NT2/D1 (cell line): ENCODE results near the gene RUNX1.
A peak's percentile ranks its signal among the peaks of the same experiment; 100 is the strongest.

Experiments used
- DNase-seq: peaks from one replicate; pipeline ENCODE4 v3.0.0-alpha.2; 2011; ENCODE audit warnings: low read depth, low spot score
- H3K27me3 ChIP-seq: 2 replicates; pipeline ENCODE4 v1.6.0; 2011; ENCODE audit warnings: mild to moderate bottlenecking; ENCODE audit not compliant: insufficient read length, insufficient read depth
- H3K36me3 ChIP-seq: 2 replicates; pipeline ENCODE4 v1.6.1; 2011; ENCODE audit warnings: mild to moderate bottlenecking, low read length, mixed read lengths; ENCODE audit not compliant: insufficient read depth, insufficient read length
- H3K4me1 ChIP-seq: 2 replicates; pipeline ENCODE4 v1.5.1; 2011; ENCODE audit not compliant: insufficient read depth, insufficient read length
- H3K4me3 ChIP-seq: 2 replicates; pipeline ENCODE4 v1.5.1; 2011; ENCODE audit warnings: low read depth; ENCODE audit not compliant: insufficient read length
- H3K9ac ChIP-seq: 2 replicates; pipeline ENCODE4 v1.6.0; 2011; ENCODE audit warnings: low read depth; ENCODE audit not compliant: insufficient read length
- H3K9me3 ChIP-seq: 2 replicates; pipeline ENCODE4 v1.5.1; 2011; ENCODE audit warnings: mild to moderate bottlenecking, low read length; ENCODE audit not compliant: insufficient read depth
- SUZ12 ChIP-seq: IDR thresholded peaks from 2 replicates; pipeline ENCODE4 v1.6.1; 2011; ENCODE audit not compliant: insufficient read length, insufficient read depth; ENCODE audit errors: extremely low read depth
- YY1 ChIP-seq: IDR thresholded peaks from 2 replicates; pipeline ENCODE4 v1.6.1; 2011; ENCODE audit not compliant: insufficient read length, insufficient read depth
- ZNF274 ChIP-seq: IDR thresholded peaks from 2 replicates; pipeline ENCODE4 v1.6.1; 2011; ENCODE audit warnings: mild to moderate bottlenecking, low read depth, low read length

RUNX1 gene

GRCh38 chr21:34812504-34813265 is 236.4 kb downstream of the RUNX1 start:
- no peak for TF ChIP-seq ZNF274
- no peak for TF ChIP-seq YY1
- TF ChIP-seq SUZ12 = no peak
- no peak overlapping the region for H3K4me3 ChIP-seq
- H3K36me3 ChIP-seq = peaks cover 69% of the 10 kb centered on the region
- H3K9me3 ChIP-seq = no peaks in the 10 kb centered on the region
- DNase-seq = no peak
- H3K9ac ChIP-seq = no peak overlapping the region
- peaks cover 7% of the 10 kb centered on the region for H3K4me1 ChIP-seq
- H3K27me3 ChIP-seq = no peaks in the 10 kb centered on the region

- Histone ChIP-seq H3K9me3 (peaks cover 10% of the 10 kb centered on the region), H3K4me1 (peaks cover 6% of the 10 kb centered on the region), H3K27me3 (no peaks in the 10 kb centered on the region), H3K4me3 (no peak overlapping the region), H3K36me3 (peaks cover 57% of the 10 kb centered on the region), H3K9ac (no peak overlapping the region)
- TF ChIP-seq YY1 (no peak), SUZ12 (no peak), ZNF274 (no peak)
- DNase-seq = no peak
These were observed 237.7 kb downstream of the RUNX1 start for GRCh38 chr21:34811368-34811767.

GRCh38 chr21:34810786-34811185 is 238.3 kb downstream of the RUNX1 start:
- no peak for DNase-seq
- Histone ChIP-seq H3K9me3 (peaks cover 16% of the 10 kb centered on the region), H3K27me3 (no peaks in the 10 kb centered on the region), H3K36me3 (peaks cover 55% of the 10 kb centered on the region), H3K4me3 (no peak overlapping the region), H3K9ac (no peak overlapping the region), H3K4me1 (peaks cover 6% of the 10 kb centered on the region)
- no peak for TF ChIP-seq ZNF274
- no peak for TF ChIP-seq SUZ12
- TF ChIP-seq YY1 = no peak

- DNase-seq = no peak
- Histone ChIP-seq H3K9me3 (peaks cover 25% of the 10 kb centered on the region), H3K4me1 (peaks cover 3% of the 10 kb centered on the region), H3K9ac (no peak overlapping the region), H3K36me3 (peaks cover 53% of the 10 kb centered on the region), H3K4me3 (no peak overlapping the region), H3K27me3 (no peaks in the 10 kb centered on the region)
- TF ChIP-seq ZNF274 (no peak), YY1 (no peak), SUZ12 (no peak)
These were observed 239.3 kb downstream of the RUNX1 start for GRCh38 chr21:34809822-34810221.

- no peak for DNase-seq
- H3K27me3 ChIP-seq = no peaks in the 10 kb centered on the region
- H3K4me1 ChIP-seq = no peaks in the 10 kb centered on the region
- H3K4me3 ChIP-seq = no peak overlapping the region
- peaks cover 26% of the 10 kb centered on the region for H3K9me3 ChIP-seq
- no peak for TF ChIP-seq SUZ12
- TF ChIP-seq YY1 = no peak
- no peak for TF ChIP-seq ZNF274
- no peak overlapping the region for H3K9ac ChIP-seq
- H3K36me3 ChIP-seq = peaks cover 49% of the 10 kb centered on the region
These were observed 240.4 kb downstream of the RUNX1 start for GRCh38 chr21:34808569-34809204.

- peaks cover 42% of the 10 kb centered on the region for H3K36me3 ChIP-seq
- no peak overlapping the region for H3K4me3 ChIP-seq
- no peaks in the 10 kb centered on the region for H3K4me1 ChIP-seq
- DNase-seq = no peak
- H3K9ac ChIP-seq = peak overlapping the region; percentile 7
- TF ChIP-seq YY1 (no peak), ZNF274 (no peak), SUZ12 (no peak)
- H3K9me3 ChIP-seq = peaks cover 26% of the 10 kb centered on the region
- no peaks in the 10 kb centered on the region for H3K27me3 ChIP-seq
These were observed 241.1 kb downstream of the RUNX1 start for GRCh38 chr21:34807881-34808568.
